HepG2 (cell line): Measurements from ENCODE around the gene AGPAT3. TPM values are rescaled to one million over a fixed set of nuclear protein-coding genes. Genes with fewer than 3 reads are reported as not detected.

Experiments
- ATAC-seq: fragments of 200-7000 bp; cut with Tn5 transposase; 3 replicates; pipeline ENCODE4 v1.9.1; 2020; ENCODE audit warnings: mild to moderate bottlenecking, moderate library complexity
- BruUV-seq: library from RNA; stranded (reverse); fragments of 400-500 nt; replicated peaks from 2 replicates; lab custom pipeline; 2021; lab: Mats Ljungman, UMichigan
- CTCF ChIA-PET: fragments of 300-600 bp; formaldehyde crosslinking; extraction: SDS; loops from one replicate; lab custom pipeline; 2021; ENCODE audit warnings: low total read pairs, inconsistent platforms, low intra/inter-chr PET ratio; lab: Yijun Ruan, JAX
- POLR2A ChIA-PET: fragments of 350-600 bp; sonication (Branson Sonifier 250); formaldehyde crosslinking; loops from one replicate; lab custom pipeline; 2020; ENCODE audit warnings: antibody characterized with exemption, inconsistent platforms; lab: Yijun Ruan, JAX
- DNase-seq: peaks from one replicate; pipeline ENCODE4 v3.0.0-alpha.2; 2015; ENCODE audit warnings: low spot score
- FAIRE-seq: peaks from 3 replicates; lab custom pipeline; 2011; peaks lifted over from hg19 to GRCh38; lab: Jason Lieb, UNC
- H2AFZ ChIP-seq: one replicate; pipeline ENCODE4 v1.6.1; 2011; ENCODE audit warnings: low read length, inconsistent platforms
- H3K27ac ChIP-seq: fragments of 300-600 bp; 3 replicates; pipeline ENCODE4 v1.8.0; 2011; ENCODE audit warnings: mixed run types, mild to moderate bottlenecking, mixed read lengths, low read length, inconsistent platforms; ENCODE audit not compliant: insufficient read depth; ENCODE audit errors: extremely low read length
- H3K27me3 ChIP-seq, 2 experiments: fragments of 200-600 bp in 1 of 2; 2 replicates in 1 of 2; 3 replicates in 1 of 2; pipeline versions ENCODE4 v1.6.0 to v1.8.0; 2011; ENCODE audit warnings: low read length in 2 of 2, mild to moderate bottlenecking in 2 of 2, moderate library complexity in 2 of 2, inconsistent platforms in 1 of 2; ENCODE audit not compliant: insufficient read depth in 2 of 2, control insufficient read depth in 1 of 2
- H3K36me3 ChIP-seq, 2 experiments: fragments of 200-600 bp in 1 of 2; replicated peaks in 1 of 2; 2 replicates in 1 of 2; 3 replicates in 1 of 2; pipeline versions ENCODE4 v1.5.1 to v1.8.0; 2011; ENCODE audit warnings: low read length in 2 of 2, inconsistent platforms in 1 of 2; ENCODE audit not compliant: insufficient read depth in 2 of 2, control insufficient read depth in 1 of 2
- H3K4me1 ChIP-seq: 2 replicates; pipeline ENCODE4 v1.5.1; 2012; ENCODE audit warnings: low read length, inconsistent platforms; ENCODE audit not compliant: insufficient read depth
- H3K4me2 ChIP-seq: 2 replicates; pipeline ENCODE4 v1.6.0; 2011; ENCODE audit warnings: low read depth, low read length, inconsistent platforms
- H3K4me3 ChIP-seq, 3 experiments: fragments of 200-600 bp in 1 of 3; sonication (generic), shearing (Covaris generic) in 1 of 3; replicated peaks in 1 of 3; 2 replicates each; pipeline ENCODE4 v1.5.1; 2011 to 2016; ENCODE audit warnings: low read length in 3 of 3, inconsistent platforms in 2 of 3, low read depth in 2 of 3, mild to moderate bottlenecking in 2 of 3, control low read depth in 1 of 3, mixed read lengths in 1 of 3; ENCODE audit not compliant: insufficient read depth in 1 of 3
- H3K79me2 ChIP-seq: one replicate; pipeline ENCODE4 v1.6.1; 2011; ENCODE audit warnings: low read length, inconsistent platforms; ENCODE audit not compliant: insufficient read depth
- H3K9ac ChIP-seq: 2 replicates; pipeline ENCODE4 v1.6.0; 2011; ENCODE audit warnings: mild to moderate bottlenecking, low read depth, low read length, inconsistent platforms; ENCODE audit not compliant: insufficient read depth
- H3K9me3 ChIP-seq: 2 replicates; pipeline ENCODE4 v1.5.1; 2012; ENCODE audit warnings: mild to moderate bottlenecking, low read length
- H4K20me1 ChIP-seq: 2 replicates; pipeline ENCODE4 v1.6.0; 2011; ENCODE audit warnings: inconsistent platforms, mild to moderate bottlenecking, low read length, moderate library complexity; ENCODE audit not compliant: insufficient read depth
- FOXO1 ChIP-seq: sonication (generic); formaldehyde crosslinking; IDR thresholded peaks from 2 replicates; pipeline ENCODE4 v1.4.0; 2020; ENCODE audit warnings: missing genetic modification reagents
- FOXP4 ChIP-seq: sonication (generic); formaldehyde crosslinking; IDR thresholded peaks from 2 replicates; pipeline ENCODE4 v1.4.0; 2020; ENCODE audit warnings: missing genetic modification reagents
- HNF4G ChIP-seq, 2 experiments: sonication (generic) in 1 of 2; formaldehyde crosslinking in 1 of 2; IDR thresholded peaks; 2 replicates each; pipeline versions ENCODE4 v1.4.0 to v1.6.1; 2011 to 2020; ENCODE audit warnings: borderline replicate concordance in 2 of 2, low read depth in 2 of 2, mild to moderate bottlenecking in 2 of 2, low read length in 1 of 2, missing genetic modification reagents in 1 of 2, moderate library complexity in 1 of 2
- KLF16 ChIP-seq, 2 experiments: sonication (generic) in 1 of 2; formaldehyde crosslinking in 1 of 2; IDR thresholded peaks; 2 replicates each; pipeline versions ENCODE4 v1.6.1 to v1.8.0; 2016 to 2023; ENCODE audit warnings: missing genetic modification reagents in 2 of 2, missing compliant biosample characterization in 1 of 2
- NR2C2 ChIP-seq: sonication (generic); formaldehyde crosslinking; IDR thresholded peaks from 2 replicates; pipeline ENCODE4 v1.4.0; 2020; ENCODE audit warnings: missing genetic modification reagents, mild to moderate bottlenecking, moderate library complexity, borderline replicate concordance
- SCMH1 ChIP-seq: sonication (generic); formaldehyde crosslinking; IDR thresholded peaks from 2 replicates; pipeline ENCODE4 v1.9.0; 2021; ENCODE audit warnings: missing genetic modification reagents, mild to moderate bottlenecking, borderline replicate concordance
- SIX1 ChIP-seq: sonication (generic); formaldehyde crosslinking; IDR thresholded peaks from 2 replicates; pipeline ENCODE4 v1.4.0; 2020; ENCODE audit warnings: missing genetic modification reagents, borderline replicate concordance
- TSC22D2 ChIP-seq: sonication (generic); formaldehyde crosslinking; IDR thresholded peaks from 2 replicates; pipeline ENCODE4 v1.5.1; 2020; ENCODE audit warnings: missing genetic modification reagents, mild to moderate bottlenecking, borderline replicate concordance
- ZNF10 ChIP-seq: sonication (generic); formaldehyde crosslinking; IDR thresholded peaks from 2 replicates; pipeline ENCODE4 v1.4.0; 2020; ENCODE audit warnings: mild to moderate bottlenecking, low read depth, missing genetic modification reagents, borderline replicate concordance
- ZNF557 ChIP-seq: sonication (generic); formaldehyde crosslinking; IDR thresholded peaks from 2 replicates; pipeline ENCODE4 v1.4.0; 2020; ENCODE audit warnings: missing genetic modification reagents
- ZNF629 ChIP-seq: sonication (generic); formaldehyde crosslinking; conservative IDR thresholded peaks from 2 replicates; pipeline ENCODE4 v1.5.0; 2020; ENCODE audit warnings: missing genetic modification reagents
- ZNF775 ChIP-seq: sonication (generic); formaldehyde crosslinking; IDR thresholded peaks from 2 replicates; pipeline ENCODE4 v1.4.0; 2020; ENCODE audit warnings: missing genetic modification reagents, mild to moderate bottlenecking, moderate library complexity, borderline replicate concordance
- WGBS: methylation state at CpG from one replicate; pipeline ENCODE4 v1.1.6; 2017; ENCODE audit warnings: low lambda C conversion rate; 5-methylcytosine and 5-hydroxymethylcytosine counted together
- in situ Hi-C: cut with HindIII; loops from 2 replicates; pipeline ENCODE4 v1.10.0; 2017; ENCODE audit warnings: low pct_unique_long_range_greater_than_20kb; ENCODE audit not compliant: extremely low pct_ligation_motif_present
- intact Hi-C: fragments of 100-400 bp; cut with micrococcal nuclease; formaldehyde crosslinking; loops from one replicate; pipeline ENCODE4 v1.10.0; 2022; ENCODE audit not compliant: unreplicated experiment
- polyA plus RNA-seq, 8 experiments: library from polyadenylated mRNA; depleted of rRNA in 3 of 8; stranded (reverse) in 7 of 8; unstranded in 1 of 8; fragments of >200 nt; fragmentation: Illumina TruSeq in 4 of 8; extraction: Trizol in 4 of 8; gene quantifications; 2 replicates each; pipeline versions ENCODE4 v1.2.1 to v1.2.3, GENCODE V29; 2011 to 2016; ENCODE audit warnings: low read depth in 4 of 8, missing spikeins in 1 of 8, mixed read lengths in 1 of 8; ENCODE audit not compliant: insufficient read depth in 1 of 8
- total RNA-seq, 5 experiments: library from RNA; depleted of rRNA; stranded (reverse); fragments of >200 nt; fragmentation: Illumina TruSeq; extraction: Trizol; gene quantifications; 2 replicates each; pipeline ENCODE4 v1.2.3, GENCODE V29; 2016; ENCODE audit warnings: low read depth in 1 of 5
- TF ChIP-seq, protein P1 (sequence below): sonication (generic); formaldehyde crosslinking; IDR thresholded peaks from 2 replicates; pipeline ENCODE4 v1.4.0; 2020; ENCODE audit warnings: missing genetic modification reagents, low read depth, mild to moderate bottlenecking, borderline replicate concordance

AGPAT3 gene
- total and polyA plus RNA-seq, 2 of the 13 experiments (the other 11 are each of a cell fraction or from before 2014, with no cell fraction given), result 32.2 to 54.4 TPM

DNA sequence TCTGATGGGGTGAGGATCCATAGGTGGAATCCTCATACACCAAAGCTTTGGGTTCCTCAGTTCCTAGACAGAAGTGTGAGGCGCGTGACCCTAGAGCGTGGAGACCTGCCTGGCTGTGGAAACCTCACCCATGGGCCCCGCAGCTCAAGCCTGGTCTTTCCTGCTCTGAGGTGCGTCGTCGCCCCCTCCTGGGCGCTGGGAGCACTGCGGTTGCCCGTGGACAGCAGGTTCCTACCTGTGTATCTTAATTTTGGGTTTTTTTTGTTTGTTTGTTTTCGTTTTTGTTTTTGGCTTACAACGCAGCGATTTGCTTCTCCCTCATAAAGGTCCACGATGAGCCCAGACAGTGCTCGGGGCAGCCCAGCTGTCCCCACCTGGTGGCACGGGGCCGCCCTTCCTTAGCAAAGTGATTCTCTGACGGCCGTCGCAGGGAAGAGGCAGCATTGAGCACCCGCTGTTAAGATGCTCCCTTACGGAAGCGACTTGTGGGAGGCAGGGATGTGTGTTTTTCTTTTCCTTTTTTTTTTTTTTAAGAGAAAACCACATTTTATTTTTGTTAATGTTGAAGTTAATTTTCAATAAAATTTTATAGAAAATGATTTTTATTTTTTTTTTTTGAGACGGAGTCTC lies 110.6 kb downstream of the AGPAT3 start (continued):
- TF ChIP-seq FOXO1, result peak; percentile 22; the same call in 1 of the 2 replicates

DNA sequence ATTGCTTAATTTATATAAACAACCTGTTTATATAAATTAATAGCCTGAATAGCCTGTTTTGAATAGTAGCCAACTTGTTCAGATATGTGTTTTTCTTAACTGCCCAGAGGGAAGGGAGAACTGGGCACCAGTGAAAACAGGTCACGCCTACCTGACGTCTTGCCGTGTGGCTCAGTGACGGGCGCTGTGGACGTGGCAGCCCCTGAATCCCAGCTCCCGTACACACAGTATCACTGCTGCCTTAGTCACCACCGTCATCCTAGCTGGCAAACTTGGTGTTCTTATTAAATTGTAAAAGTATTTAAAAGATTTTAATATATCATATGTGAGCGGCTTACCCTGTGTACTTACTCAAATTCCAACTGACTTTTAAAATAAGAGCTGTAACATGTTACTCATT lies 111.6 kb downstream of the AGPAT3 start:
- in situ Hi-C loops (no loop called here), intact Hi-C loops (no loop called here)
- Histone ChIP-seq H3K27me3 (no peaks in the 10 kb centered on the region), H3K4me2 (no peak overlapping the region), H3K9ac (no peak overlapping the region), H2AFZ (no peak overlapping the region), H3K36me3 (peaks cover 4 to 14% of the 10 kb centered on the region in 2 experiments; a peak in 4 of 5 replicates), H3K4me1 (peaks cover 17% of the 10 kb centered on the region), H4K20me1 (no peaks in the 10 kb centered on the region), H3K4me3 (no peak overlapping the region), H3K9me3 (no peaks in the 10 kb centered on the region), H3K27ac (no peak overlapping the region), H3K79me2 (no peaks in the 10 kb centered on the region)
- no peak for FAIRE-seq
- BruUV-seq, result no TSS peak
- ChIA-PET POLR2A (no interaction called here), CTCF (interaction anchor here (2.3 kb wide), 1 partner anchor 166 kb away, joined by 11 read pairs; no protein-coding TSS in a partner anchor)
- no peak for TF ChIP-seq ZNF557 (CRISPR knock-in tag)
- TF ChIP-seq ZNF775 (CRISPR knock-in tag), result no peak
- no peak for TF ChIP-seq NR2C2
- no peak for TF ChIP-seq ZNF629 (CRISPR knock-in tag)
- WGBS, result 94% methylated on average over 9 of the region's 9 CpGs
- no peak for ATAC-seq
- no peak for DNase-seq

DNA sequence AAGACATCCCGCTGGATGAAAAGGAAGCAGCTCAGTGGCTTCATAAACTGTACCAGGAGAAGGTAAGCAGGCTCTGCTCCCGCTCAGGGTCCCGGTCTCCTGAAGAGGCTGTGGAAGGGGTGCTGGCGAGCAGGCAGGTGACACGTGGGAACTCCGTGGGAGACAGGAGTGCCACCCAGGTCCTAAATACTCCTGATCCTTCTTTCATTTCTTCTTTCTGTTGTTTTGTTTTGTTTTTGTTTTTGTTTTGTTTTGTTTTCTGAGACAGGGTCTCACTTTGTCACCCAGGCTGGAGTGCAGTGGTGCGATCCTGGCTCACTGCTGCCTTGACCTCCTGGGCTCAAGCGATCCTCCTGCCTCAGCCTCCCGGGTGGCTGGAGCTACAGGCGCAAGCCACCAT lies 113.0 kb downstream of the AGPAT3 start:
- CTCF ChIA-PET, result no interaction called here
- intact Hi-C loops, result no loop called here
- DNase-seq, result no peak
- no peaks in the 10 kb centered on the region for H3K27me3 ChIP-seq
- H3K9me3 ChIP-seq, result no peaks in the 10 kb centered on the region
- FAIRE-seq, result no peak
- H2AFZ ChIP-seq, result no peak overlapping the region
- H3K9ac ChIP-seq, result no peak overlapping the region
- no peaks in the 10 kb centered on the region for H4K20me1 ChIP-seq
- in situ Hi-C loops, result no loop called here
- WGBS, result 97% methylated on average over 10 of the region's 10 CpGs
- no peaks in the 10 kb centered on the region for H3K79me2 ChIP-seq
- H3K4me2 ChIP-seq, result no peak overlapping the region
- no peak overlapping the region for H3K4me3 ChIP-seq
- H3K4me1 ChIP-seq, result peaks cover 5% of the 10 kb centered on the region; the same call in 1 of the 2 replicates
- no TSS peak for BruUV-seq
- POLR2A ChIA-PET, result no interaction called here
- H3K36me3 ChIP-seq, result peaks cover 3 to 17% of the 10 kb centered on the region in 2 experiments; a peak in 3 of 5 replicates
- no peak overlapping the region for H3K27ac ChIP-seq
- no peak for ATAC-seq
- TF ChIP-seq SCMH1 (CRISPR knock-in tag) (no peak), KLF16 (CRISPR knock-in tag; IDR thresholded peaks at IDR 0.05) (no peak), HNF4G (IDR thresholded peaks at IDR 0.05; ENCODE audit: borderline replicate concordance, low read depth, low read length) (no peak), HNF4G (CRISPR knock-in tag; IDR thresholded peaks at IDR 0.05; ENCODE audit: borderline replicate concordance, low read depth) (no peak), TSC22D2 (no peak), FOXP4 (no peak), ZNF10 (CRISPR knock-in tag) (no peak), SIX1 (CRISPR knock-in tag) (no peak)
- TF ChIP-seq, protein P1, sequence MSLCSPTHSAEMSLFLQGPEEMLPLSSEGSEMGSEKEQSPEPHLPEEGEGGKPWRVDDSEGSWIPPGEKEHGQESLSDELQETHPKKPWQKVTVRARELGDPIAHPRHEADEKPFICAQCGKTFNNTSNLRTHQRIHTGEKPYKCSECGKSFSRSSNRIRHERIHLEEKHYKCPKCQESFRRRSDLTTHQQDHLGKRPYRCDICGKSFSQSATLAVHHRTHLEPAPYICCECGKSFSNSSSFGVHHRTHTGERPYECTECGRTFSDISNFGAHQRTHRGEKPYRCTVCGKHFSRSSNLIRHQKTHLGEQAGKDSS, result no peak
